Heart left ventricle (tissue), 13 donors: ENCODE data around the gene ACKR2.

ENCODE experiments used
- POLR2A ChIP-seq, 2 donors: fragments of 450-650 bp; IDR thresholded peaks; one replicate each; pipeline ENCODE4 v1.6.1; 2017; ENCODE audit warnings: antibody characterized with exemption in 2 of 2, mild to moderate bottlenecking in 2 of 2, moderate library complexity in 2 of 2
- TF ChIP-seq, protein P1 (sequence below), 12 donors: fragments of 200-600 bp; sonication (generic) in 4 of 12; IDR thresholded peaks; one replicate each; pipeline versions ENCODE4 v1.5.0 to v1.8.0; 2018 to 2022; ENCODE audit warnings: antibody characterized with exemption in 12 of 12, mild to moderate bottlenecking in 5 of 12
- donor health status: ischemic (EF 13 %, LVEDD 7.1; RV severe dilation, severe dysfunction).
- donor health status: DM: no; HTN: yes; CAD: no.
- donor health status: DM: no; HTN: no; CAD: no.
- donor health status: ischemic (EF 25% LVEDD 6.9; RV normal size, moderate dysfunction).
- donor health status: ischemic (EF 25% LVEDD 5.7; RV mildly dilated, moderate dysfunction).
- donor health status: ischemic (EF 35%, LVEDD 5.7; RV mildly dilated, moderate dysfunction).
- donor health status: nonischemic (EF 11% LVEDD 7.7; RV severe dilation, severe dysfunction).
- donor health status: DM: yes; HTN: yes; CAD: no.
- donor health status: PGD.
- donor health status: ischemic (EF 29% LVEDD 5.4; RV normal size, mild dysfunction).
- donor health status: nonischemic (EF 23%, LVEDD 6.1; RV moderate dilation, normal function).

- TF ChIP-seq, protein P1, sequence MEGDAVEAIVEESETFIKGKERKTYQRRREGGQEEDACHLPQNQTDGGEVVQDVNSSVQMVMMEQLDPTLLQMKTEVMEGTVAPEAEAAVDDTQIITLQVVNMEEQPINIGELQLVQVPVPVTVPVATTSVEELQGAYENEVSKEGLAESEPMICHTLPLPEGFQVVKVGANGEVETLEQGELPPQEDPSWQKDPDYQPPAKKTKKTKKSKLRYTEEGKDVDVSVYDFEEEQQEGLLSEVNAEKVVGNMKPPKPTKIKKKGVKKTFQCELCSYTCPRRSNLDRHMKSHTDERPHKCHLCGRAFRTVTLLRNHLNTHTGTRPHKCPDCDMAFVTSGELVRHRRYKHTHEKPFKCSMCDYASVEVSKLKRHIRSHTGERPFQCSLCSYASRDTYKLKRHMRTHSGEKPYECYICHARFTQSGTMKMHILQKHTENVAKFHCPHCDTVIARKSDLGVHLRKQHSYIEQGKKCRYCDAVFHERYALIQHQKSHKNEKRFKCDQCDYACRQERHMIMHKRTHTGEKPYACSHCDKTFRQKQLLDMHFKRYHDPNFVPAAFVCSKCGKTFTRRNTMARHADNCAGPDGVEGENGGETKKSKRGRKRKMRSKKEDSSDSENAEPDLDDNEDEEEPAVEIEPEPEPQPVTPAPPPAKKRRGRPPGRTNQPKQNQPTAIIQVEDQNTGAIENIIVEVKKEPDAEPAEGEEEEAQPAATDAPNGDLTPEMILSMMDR (IDR thresholded peaks at IDR 0.05) = no peak
- no peak for TF ChIP-seq POLR2A (IDR thresholded peaks at IDR 0.05)
Measured at GRCh38 chr3:42762046-42762724, 47.1 kb upstream of the ACKR2 start.
